ENCODE measurements around the gene LMTK3. TPM values are rescaled to one million over a fixed set of nuclear protein-coding genes. Genes with fewer than 3 reads are reported as not detected.

The LMTK3 gene
- total and polyA plus RNA-seq, 2 of the 13 experiments (the other 11 are each of a cell fraction or from before 2014, with no cell fraction given) = 0.18 to 0.29 TPM

- TF ChIP-seq THAP9 (CRISPR knock-in tag; IDR thresholded peaks at IDR 0.05; ENCODE audit: borderline replicate concordance) = peak; percentile 95
- peak; percentile 20; the same call in 1 of the 2 replicates for TF ChIP-seq NCOA2 (CRISPR knock-in tag; IDR thresholded peaks at IDR 0.05)
- TF ChIP-seq REPIN1 (CRISPR knock-in tag; IDR thresholded peaks at IDR 0.05; ENCODE audit: borderline replicate concordance, low read depth) = 0 out of 2 replicates have a peak, but pooled peaks have one; percentile 47
- TF ChIP-seq, protein P1, sequence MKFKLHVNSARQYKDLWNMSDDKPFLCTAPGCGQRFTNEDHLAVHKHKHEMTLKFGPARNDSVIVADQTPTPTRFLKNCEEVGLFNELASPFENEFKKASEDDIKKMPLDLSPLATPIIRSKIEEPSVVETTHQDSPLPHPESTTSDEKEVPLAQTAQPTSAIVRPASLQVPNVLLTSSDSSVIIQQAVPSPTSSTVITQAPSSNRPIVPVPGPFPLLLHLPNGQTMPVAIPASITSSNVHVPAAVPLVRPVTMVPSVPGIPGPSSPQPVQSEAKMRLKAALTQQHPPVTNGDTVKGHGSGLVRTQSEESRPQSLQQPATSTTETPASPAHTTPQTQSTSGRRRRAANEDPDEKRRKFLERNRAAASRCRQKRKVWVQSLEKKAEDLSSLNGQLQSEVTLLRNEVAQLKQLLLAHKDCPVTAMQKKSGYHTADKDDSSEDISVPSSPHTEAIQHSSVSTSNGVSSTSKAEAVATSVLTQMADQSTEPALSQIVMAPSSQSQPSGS (CRISPR knock-in tag; IDR thresholded peaks at IDR 0.05) = peak; percentile 71
- TF ChIP-seq ZNF672 (CRISPR knock-in tag; IDR thresholded peaks at IDR 0.05) = no peak
- no peak; the same call in 1 of the 2 replicates for TF ChIP-seq SOX5 (CRISPR knock-in tag; IDR thresholded peaks at IDR 0.05; ENCODE audit: borderline replicate concordance)
- TF ChIP-seq FOXK1 (CRISPR knock-in tag; IDR thresholded peaks at IDR 0.05; ENCODE audit: borderline replicate concordance, low read depth) = no peak; the same call in 1 of the 2 replicates
- TF ChIP-seq BRD4 (CRISPR knock-in tag; IDR thresholded peaks at IDR 0.05) = peak; percentile 68; the same call in 1 of the 2 replicates
- TF ChIP-seq, protein P2, sequence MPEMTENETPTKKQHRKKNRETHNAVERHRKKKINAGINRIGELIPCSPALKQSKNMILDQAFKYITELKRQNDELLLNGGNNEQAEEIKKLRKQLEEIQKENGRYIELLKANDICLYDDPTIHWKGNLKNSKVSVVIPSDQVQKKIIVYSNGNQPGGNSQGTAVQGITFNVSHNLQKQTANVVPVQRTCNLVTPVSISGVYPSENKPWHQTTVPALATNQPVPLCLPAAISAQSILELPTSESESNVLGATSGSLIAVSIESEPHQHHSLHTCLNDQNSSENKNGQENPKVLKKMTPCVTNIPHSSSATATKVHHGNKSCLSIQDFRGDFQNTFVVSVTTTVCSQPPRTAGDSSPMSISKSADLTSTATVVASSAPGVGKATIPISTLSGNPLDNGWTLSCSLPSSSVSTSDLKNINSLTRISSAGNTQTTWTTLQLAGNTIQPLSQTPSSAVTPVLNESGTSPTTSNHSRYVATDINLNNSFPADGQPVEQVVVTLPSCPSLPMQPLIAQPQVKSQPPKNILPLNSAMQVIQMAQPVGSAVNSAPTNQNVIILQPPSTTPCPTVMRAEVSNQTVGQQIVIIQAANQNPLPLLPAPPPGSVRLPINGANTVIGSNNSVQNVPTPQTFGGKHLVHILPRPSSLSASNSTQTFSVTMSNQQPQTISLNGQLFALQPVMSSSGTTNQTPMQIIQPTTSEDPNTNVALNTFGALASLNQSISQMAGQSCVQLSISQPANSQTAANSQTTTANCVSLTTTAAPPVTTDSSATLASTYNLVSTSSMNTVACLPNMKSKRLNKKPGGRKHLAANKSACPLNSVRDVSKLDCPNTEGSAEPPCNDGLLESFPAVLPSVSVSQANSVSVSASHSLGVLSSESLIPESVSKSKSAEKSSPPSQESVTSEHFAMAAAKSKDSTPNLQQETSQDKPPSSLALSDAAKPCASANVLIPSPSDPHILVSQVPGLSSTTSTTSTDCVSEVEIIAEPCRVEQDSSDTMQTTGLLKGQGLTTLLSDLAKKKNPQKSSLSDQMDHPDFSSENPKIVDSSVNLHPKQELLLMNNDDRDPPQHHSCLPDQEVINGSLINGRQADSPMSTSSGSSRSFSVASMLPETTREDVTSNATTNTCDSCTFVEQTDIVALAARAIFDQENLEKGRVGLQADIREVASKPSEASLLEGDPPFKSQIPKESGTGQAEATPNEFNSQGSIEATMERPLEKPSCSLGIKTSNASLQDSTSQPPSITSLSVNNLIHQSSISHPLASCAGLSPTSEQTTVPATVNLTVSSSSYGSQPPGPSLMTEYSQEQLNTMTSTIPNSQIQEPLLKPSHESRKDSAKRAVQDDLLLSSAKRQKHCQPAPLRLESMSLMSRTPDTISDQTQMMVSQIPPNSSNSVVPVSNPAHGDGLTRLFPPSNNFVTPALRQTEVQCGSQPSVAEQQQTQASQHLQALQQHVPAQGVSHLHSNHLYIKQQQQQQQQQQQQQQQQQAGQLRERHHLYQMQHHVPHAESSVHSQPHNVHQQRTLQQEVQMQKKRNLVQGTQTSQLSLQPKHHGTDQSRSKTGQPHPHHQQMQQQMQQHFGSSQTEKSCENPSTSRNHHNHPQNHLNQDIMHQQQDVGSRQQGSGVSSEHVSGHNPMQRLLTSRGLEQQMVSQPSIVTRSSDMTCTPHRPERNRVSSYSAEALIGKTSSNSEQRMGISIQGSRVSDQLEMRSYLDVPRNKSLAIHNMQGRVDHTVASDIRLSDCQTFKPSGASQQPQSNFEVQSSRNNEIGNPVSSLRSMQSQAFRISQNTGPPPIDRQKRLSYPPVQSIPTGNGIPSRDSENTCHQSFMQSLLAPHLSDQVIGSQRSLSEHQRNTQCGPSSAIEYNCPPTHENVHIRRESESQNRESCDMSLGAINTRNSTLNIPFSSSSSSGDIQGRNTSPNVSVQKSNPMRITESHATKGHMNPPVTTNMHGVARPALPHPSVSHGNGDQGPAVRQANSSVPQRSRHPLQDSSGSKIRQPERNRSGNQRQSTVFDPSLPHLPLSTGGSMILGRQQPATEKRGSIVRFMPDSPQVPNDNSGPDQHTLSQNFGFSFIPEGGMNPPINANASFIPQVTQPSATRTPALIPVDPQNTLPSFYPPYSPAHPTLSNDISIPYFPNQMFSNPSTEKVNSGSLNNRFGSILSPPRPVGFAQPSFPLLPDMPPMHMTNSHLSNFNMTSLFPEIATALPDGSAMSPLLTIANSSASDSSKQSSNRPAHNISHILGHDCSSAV (CRISPR knock-in tag; IDR thresholded peaks at IDR 0.05; ENCODE audit: borderline replicate concordance) = no peak
- TF ChIP-seq ZFAT (CRISPR knock-in tag; conservative IDR thresholded peaks at IDR 0.05) = 0 out of 2 replicates have a peak, but pooled peaks have one; percentile 45
- peak; percentile 54; the same call in 1 of the 2 replicates for TF ChIP-seq ZBTB7B (CRISPR knock-in tag; IDR thresholded peaks at IDR 0.05)
- TF ChIP-seq TGIF2 (CRISPR knock-in tag; IDR thresholded peaks at IDR 0.05) = peak; percentile 72; the same call in 1 of the 2 replicates
- TF ChIP-seq ZNF629 (CRISPR knock-in tag; conservative IDR thresholded peaks at IDR 0.05) = no peak
- peak; percentile 70; the same call in 1 of the 2 replicates for TF ChIP-seq SALL1 (CRISPR knock-in tag; IDR thresholded peaks at IDR 0.05)
- TF ChIP-seq CBFB (CRISPR knock-in tag; IDR thresholded peaks at IDR 0.05) = peak; percentile 32
- TF ChIP-seq KAT7 (CRISPR knock-in tag; IDR thresholded peaks at IDR 0.05; ENCODE audit: borderline replicate concordance) = peak; percentile 66; the same call in 1 of the 2 replicates
These were observed 65.8 kb downstream of the LMTK3 start, which contains the start of gene GRWD1 (continued) for GRCh38 chr19:48445606-48446481.

Measured in HepG2 (cell line).